Camera-type eye (tissue), 1 donor: ENCODE results near the gene SLC6A6. TPM values are rescaled to one million over a fixed set of nuclear protein-coding genes. Genes with fewer than 3 reads are reported as not detected.

ENCODE experiments used
- total RNA-seq: library from RNA; depleted of rRNA; stranded (reverse); fragments of >200 nt; gene quantifications from one replicate; pipeline ENCODE4 v1.2.3, GENCODE V29; 2014

Gene SLC6A6
- total RNA-seq, result 59.3 TPM

GRCh38 chr3:14402304-14402811 is at the start of gene SLC6A6:
Gene SLC6A6, plus strand, starts transcription at chr3:14402606. Its CDS starts 41,029 bp downstream, at chr3:14443635.

Other genes starting within 250 kb of the SLC6A6 start
- 32.3 TPM for gene XPC, start 224.0 kb upstream of the SLC6A6 start, total RNA-seq
- 11.1 TPM for gene LSM3, start 223.8 kb upstream of the SLC6A6 start, total RNA-seq
- 9.1 TPM for gene GRIP2, start 137.7 kb downstream of the SLC6A6 start, total RNA-seq
- gene CCDC174, start 249.2 kb downstream of the SLC6A6 start, total RNA-seq, result 32.8 TPM